Right forelimb (tissue), 1 donor: Measurements from ENCODE around the gene TMEM219.
"Not testable (repeated sequence)": the region's sequence is repeated elsewhere in the genome, so short reads cannot be mapped to it uniquely, and the experiment has no call there.

Experiments
- DNase-seq: peaks from one replicate; pipeline ENCODE4 v3.0.0-alpha.2; 2018

Gene TMEM219

GRCh38 chr16:29961479-29962343, at the start of gene TMEM219:
Gene TMEM219, plus strand, starts transcription at chr16:29962079. Its CDS starts 1,065 bp downstream, at chr16:29963144.
- peak; percentile 97 for DNase-seq

GRCh38 chr16:29912087-29912486, 49.8 kb upstream of the TMEM219 start:
- DNase-seq, result no peak

GRCh38 chr16:29913514-29913913, 48.4 kb upstream of the TMEM219 start:
- no peak for DNase-seq

- DNase-seq, result no peak
Measured at GRCh38 chr16:29915590-29916247, 46.2 kb upstream of the TMEM219 start.

- DNase-seq, result no peak
Measured at GRCh38 chr16:29916979-29917378, 44.9 kb upstream of the TMEM219 start.

GRCh38 chr16:29920288-29921033, 41.4 kb upstream of the TMEM219 start:
- no peak for DNase-seq

GRCh38 chr16:29921034-29921385, 40.9 kb upstream of the TMEM219 start:
- DNase-seq, result no peak

- no peak for DNase-seq
Measured at GRCh38 chr16:29922326-29922725, 39.6 kb upstream of the TMEM219 start.

GRCh38 chr16:29922986-29923501, 38.8 kb upstream of the TMEM219 start:
- DNase-seq, result no peak

GRCh38 chr16:29925105-29925756, 36.6 kb upstream of the TMEM219 start:
- no peak for DNase-seq

GRCh38 chr16:29925781-29926710, 35.8 kb upstream of the TMEM219 start, which contains the start of gene KCTD13:
Gene KCTD13, minus strand, starts transcription at chr16:29926226. Its CDS starts 193 bp downstream, at chr16:29926033.
- DNase-seq, result peak; percentile 97

GRCh38 chr16:29926711-29927052, 35.2 kb upstream of the TMEM219 start:
- peak; percentile 50 for DNase-seq

- no peak for DNase-seq
Measured at GRCh38 chr16:29927070-29927905, 34.6 kb upstream of the TMEM219 start.

- not testable (repeated sequence) for DNase-seq
Measured at GRCh38 chr16:29931750-29932149, 30.1 kb upstream of the TMEM219 start.

- DNase-seq, result no peak
Measured at GRCh38 chr16:29940656-29941055, 21.2 kb upstream of the TMEM219 start.

- DNase-seq, result no peak
Measured at GRCh38 chr16:29943846-29944799, 17.8 kb upstream of the TMEM219 start.

GRCh38 chr16:29947897-29948296, 14.0 kb upstream of the TMEM219 start:
- no peak for DNase-seq

- no peak for DNase-seq
Measured at GRCh38 chr16:29950806-29951461, 10.9 kb upstream of the TMEM219 start.
